GM12878 (cell line): ENCODE measurements around the gene RSBN1L. TPM values are rescaled to one million over a fixed set of nuclear protein-coding genes. Genes with fewer than 3 reads are reported as not detected.

Source experiments
- ATAC-seq: fragments of 200-7000 bp; cut with Tn5 transposase; 3 replicates; pipeline ENCODE4 v1.9.1; 2020; ENCODE audit warnings: mild to moderate bottlenecking, moderate library complexity
- BruUV-seq: library from RNA; stranded (reverse); fragments of 400-500 nt; replicated peaks from 2 replicates; lab custom pipeline; 2021; lab: Mats Ljungman, UMichigan
- CTCF ChIA-PET: fragments of 300-600 bp; sonication (Branson Sonifier 250); formaldehyde crosslinking; extraction: SDS; loops from one replicate; lab custom pipeline; 2021; ENCODE audit warnings: inconsistent platforms; lab: Yijun Ruan, JAX
- POLR2A ChIA-PET: fragments of 350-600 bp; formaldehyde crosslinking; extraction: SDS; loops from one replicate; lab custom pipeline; 2021; ENCODE audit warnings: inconsistent platforms; lab: Charles Lee
- RAD21 ChIA-PET: fragments of 300-600 bp; sonication (Branson Sonifier 250); formaldehyde crosslinking; loops from one replicate; lab custom pipeline; 2023; ENCODE audit warnings: antibody characterized with exemption; ENCODE audit not compliant: unreplicated experiment; lab: Charles Lee
- SMC1A ChIA-PET: fragments of 300-600 bp; sonication (Branson Sonifier 250); formaldehyde crosslinking; loops from one replicate; lab custom pipeline; 2023; ENCODE audit not compliant: unreplicated experiment, uncharacterized antibody; lab: Charles Lee
- DNase-seq: peaks from one replicate; pipeline ENCODE4 v3.0.0-alpha.2; 2011; ENCODE audit warnings: low read depth, low spot score
- FAIRE-seq: peaks from 3 replicates; lab custom pipeline; 2011; peaks lifted over from hg19 to GRCh38; lab: Jason Lieb, UNC
- H2AFZ ChIP-seq: 2 replicates; pipeline ENCODE4 v1.6.0; 2011; ENCODE audit warnings: low read depth, low read length, control low read depth; ENCODE audit not compliant: control insufficient read depth
- H3K27ac ChIP-seq: 2 replicates; pipeline ENCODE4 v1.5.1; 2011; ENCODE audit warnings: control low read depth; ENCODE audit not compliant: control insufficient read depth, insufficient read depth
- H3K27me3 ChIP-seq, 2 experiments: replicated peaks in 1 of 2; 2 replicates each; pipeline versions ENCODE4 v1.6.0 to v1.6.1; 2011; ENCODE audit warnings: low read length in 1 of 2; ENCODE audit not compliant: control insufficient read depth in 2 of 2, insufficient read depth in 2 of 2
- H3K36me3 ChIP-seq, 2 experiments: 2 replicates each; pipeline ENCODE4 v1.5.1; 2011; ENCODE audit warnings: low read length in 1 of 2; ENCODE audit not compliant: control insufficient read depth in 2 of 2, insufficient read depth in 2 of 2
- H3K4me1 ChIP-seq: 2 replicates; pipeline ENCODE4 v1.6.1; 2011; ENCODE audit warnings: mild to moderate bottlenecking, low read length, moderate library complexity, mixed read lengths; ENCODE audit not compliant: control insufficient read depth, insufficient read depth
- H3K4me2 ChIP-seq: 2 replicates; pipeline ENCODE4 v1.6.0; 2011; ENCODE audit warnings: control low read depth; ENCODE audit not compliant: control insufficient read depth, insufficient read depth
- H3K4me3 ChIP-seq: fragments of 200-600 bp; sonication (generic); 2 replicates; pipeline ENCODE4 v1.5.1; 2016
- H3K79me2 ChIP-seq: 2 replicates; pipeline ENCODE4 v1.6.0; 2011; ENCODE audit warnings: low read length; ENCODE audit not compliant: control insufficient read depth, insufficient read depth
- H3K9ac ChIP-seq: 2 replicates; pipeline ENCODE4 v1.8.0; 2011; ENCODE audit warnings: low read length, control low read depth, mixed read lengths; ENCODE audit not compliant: control insufficient read depth, insufficient read depth
- H3K9me3 ChIP-seq: replicated peaks from 3 replicates; pipeline ENCODE4 v1.5.1; 2011; ENCODE audit warnings: mild to moderate bottlenecking, low read length; ENCODE audit not compliant: control insufficient read depth, insufficient read depth
- H4K20me1 ChIP-seq: 2 replicates; pipeline ENCODE4 v1.6.0; 2011; ENCODE audit not compliant: control insufficient read depth, insufficient read depth
- ESRRA ChIP-seq: IDR thresholded peaks from 2 replicates; pipeline ENCODE4 v1.6.1; 2012; ENCODE audit warnings: mild to moderate bottlenecking, low read length, improper control_type of control experiment
- NFYB ChIP-seq: IDR thresholded peaks from 2 replicates; pipeline ENCODE4 v1.6.1; 2011; ENCODE audit warnings: low read depth, mild to moderate bottlenecking, low read length, improper control_type of control experiment, moderate library complexity; ENCODE audit not compliant: insufficient read depth
- RELB ChIP-seq: fragments of 450-650 bp; IDR thresholded peaks from 2 replicates; pipeline ENCODE4 v1.6.1; 2017; ENCODE audit warnings: low read depth, mild to moderate bottlenecking, moderate library complexity
- REST ChIP-seq: IDR thresholded peaks from 2 replicates; pipeline ENCODE4 v1.6.1; 2012; ENCODE audit warnings: mild to moderate bottlenecking, low read depth, low read length
- SREBF2 ChIP-seq: IDR thresholded peaks from 2 replicates; pipeline ENCODE4 v1.6.1; 2012; ENCODE audit warnings: mild to moderate bottlenecking, low read length
- ZBTB33 ChIP-seq: fragments of 450-650 bp; IDR thresholded peaks from 2 replicates; pipeline ENCODE4 v1.6.1; 2017; ENCODE audit warnings: mild to moderate bottlenecking
- WGBS: methylation state at CpG from one replicate; pipeline ENCODE4 v1.1.6; 2016; ENCODE audit warnings: low lambda C conversion rate; ENCODE audit not compliant: insufficient replicate concordance, insufficient coverage; ENCODE audit errors: missing lambda C conversion rate; 5-methylcytosine and 5-hydroxymethylcytosine counted together
- in situ Hi-C: fragments of 300-500 bp; cut with MboI; formaldehyde crosslinking; loops from 9 replicates; pipeline ENCODE4 v1.14.3; 2018; ENCODE audit warnings: mixed read lengths
- intact Hi-C: fragments of 100-400 bp; cut with micrococcal nuclease; formaldehyde crosslinking; loops from one replicate; pipeline ENCODE4 v1.14.2; 2022; ENCODE audit not compliant: unreplicated experiment
- polyA plus RNA-seq, 11 experiments: library from polyadenylated mRNA; depleted of rRNA in 4 of 11; unstranded in 6 of 11; stranded (reverse) in 5 of 11; fragments of >200 nt; fragmentation: Nextera tagmentation in 4 of 11; fragmentation: Illumina TruSeq in 1 of 11; extraction: Ambion mirVana in 4 of 11; extraction: Trizol in 1 of 11; gene quantifications; 1 replicate in 1 of 11; 2 replicates in 10 of 11; pipeline versions ENCODE4 v1.2.1 to v1.2.3, GENCODE V29; 2011 to 2016; ENCODE audit warnings: inconsistent platforms in 2 of 11, missing spikeins in 2 of 11, low read depth in 1 of 11
- total RNA-seq, 4 experiments: library from RNA; depleted of rRNA in 3 of 4; stranded (reverse); fragments of >200 nt in 3 of 4; fragmentation: Illumina TruSeq in 1 of 4; extraction: Trizol in 1 of 4; gene quantifications; 2 replicates each; pipeline versions ENCODE4 v1.2.1 to v1.2.3, GENCODE V29; 2013 to 2021

RSBN1L gene
- total and polyA plus RNA-seq, 10 of the 15 experiments (the other 5 are each of a cell fraction or from before 2014, with no cell fraction given) = 4.5 to 23.7 (median 10.3) TPM

- no peaks in the 10 kb centered on the region for H4K20me1 ChIP-seq
- FAIRE-seq = no peak
- H3K27ac ChIP-seq = no peak overlapping the region
- RAD21 ChIA-PET = no interaction called here
- BruUV-seq = no TSS peak
- no peak overlapping the region for H2AFZ ChIP-seq
- DNase-seq = no peak
- H3K4me3 ChIP-seq = no peak overlapping the region
- in situ Hi-C loops = no loop called here
- intact Hi-C loops = no loop called here
- 98% methylated on average over 2 of the region's 2 CpGs for WGBS
- ATAC-seq = no peak
- SMC1A ChIA-PET = interaction anchor here (1.5 kb wide), 1 partner anchor 24 kb away, joined by 3 read pairs; no protein-coding TSS in a partner anchor
- H3K9me3 ChIP-seq = peaks cover 33% of the 10 kb centered on the region
- peaks cover 0 to 6% of the 10 kb centered on the region in 2 experiments; a peak in 2 of 4 replicates for H3K36me3 ChIP-seq
- POLR2A ChIA-PET = no interaction called here
- TF ChIP-seq RELB (no peak), NFYB (no peak), REST (peak; percentile 50; the same call in 1 of the 2 replicates), SREBF2 (no peak), ZBTB33 (peak; percentile 75; the same call in 1 of the 2 replicates), ESRRA (no peak)
- TF ChIP-seq, all 136 proteins: peak for 2
- Histone ChIP-seq H3K79me2 (peaks cover 55% of the 10 kb centered on the region), H3K4me1 (peaks cover 18% of the 10 kb centered on the region), H3K9ac (no peak overlapping the region), H3K27me3 (no peaks in the 10 kb centered on the region), H3K4me2 (no peak overlapping the region)
- CTCF ChIA-PET = no interaction called here
These were observed 130.0 kb downstream of the RSBN1L start for GRCh38 chr7:77826300-77826699.
